NB4 (cell line): ENCODE data around the gene IGFL4.

Experiments
- DNase-seq: peaks from one replicate; pipeline ENCODE4 v3.0.0; 2010; ENCODE audit warnings: low read depth
- H3K4me3 ChIP-seq: one replicate; pipeline ENCODE4 v1.5.1; 2011; ENCODE audit warnings: mild to moderate bottlenecking, low read depth, low read length, moderate library complexity
- CTCF ChIP-seq: IDR thresholded peaks from one replicate; pipeline ENCODE4 v1.5.1; 2012; ENCODE audit warnings: low read depth, low read length
- MAX ChIP-seq: IDR thresholded peaks from 2 replicates; pipeline ENCODE4 v1.6.1; 2011; ENCODE audit warnings: low read depth, low read length
- MYC ChIP-seq: IDR thresholded peaks from 2 replicates; pipeline ENCODE4 v1.6.1; 2011; ENCODE audit warnings: low read depth, low read length
- POLR2A ChIP-seq: IDR thresholded peaks from 2 replicates; pipeline ENCODE4 v1.6.1; 2011; ENCODE audit warnings: mild to moderate bottlenecking; ENCODE audit not compliant: insufficient read length; ENCODE audit errors: extremely low read depth

The IGFL4 gene

GRCh38 chr19:46009530-46010510 is 31.0 kb downstream of the IGFL4 start:
- TF ChIP-seq MYC = no peak
- no peak for TF ChIP-seq POLR2A
- no peak for TF ChIP-seq MAX
- peak; percentile 98 for TF ChIP-seq CTCF
- DNase-seq = peak; percentile 82

GRCh38 chr19:46006411-46006810 is 34.4 kb downstream of the IGFL4 start:
- H3K4me3 ChIP-seq = no peak overlapping the region
- no peak for DNase-seq
- TF ChIP-seq MYC = no peak
- TF ChIP-seq MAX = no peak
- TF ChIP-seq POLR2A = no peak
- no peak for TF ChIP-seq CTCF

More at GRCh38 chr19:46009530-46010510, 31.0 kb downstream of the IGFL4 start:
- H3K4me3 ChIP-seq = no peak overlapping the region

GRCh38 chr19:46002678-46003275 is 38.0 kb downstream of the IGFL4 start:
- TF ChIP-seq MAX (no peak), MYC (no peak), CTCF (no peak), POLR2A (no peak)
- H3K4me3 ChIP-seq = no peak overlapping the region

GRCh38 chr19:46000491-46001246 is 40.1 kb downstream of the IGFL4 start:
- H3K4me3 ChIP-seq = no peak overlapping the region
- TF ChIP-seq MAX (no peak), POLR2A (no peak), MYC (no peak), CTCF (no peak)
- DNase-seq = peak; percentile 15

More at GRCh38 chr19:46002678-46003275, 38.0 kb downstream of the IGFL4 start:
- DNase-seq = no peak

- DNase-seq = no peak
- TF ChIP-seq MAX = no peak
- TF ChIP-seq POLR2A = no peak
- no peak for TF ChIP-seq MYC
- no peak for TF ChIP-seq CTCF
Observed at GRCh38 chr19:45999653-46000121, 41.1 kb downstream of the IGFL4 start.

More at GRCh38 chr19:45999653-46000121, 41.1 kb downstream of the IGFL4 start:
- no peak overlapping the region for H3K4me3 ChIP-seq
